HepG2 (cell line): ENCODE results near the gene LMBRD2. TPM values are rescaled to one million over a fixed set of nuclear protein-coding genes. Genes with fewer than 3 reads are reported as not detected.

Experiments used
- BCLAF1 ChIP-seq: fragments of 450-650 bp; IDR thresholded peaks from 2 replicates; pipeline ENCODE4 v1.6.1; 2017; ENCODE audit warnings: mild to moderate bottlenecking
- CTCF ChIP-seq: sonication (generic); formaldehyde crosslinking; IDR thresholded peaks from 2 replicates; pipeline ENCODE4 v1.5.0; 2020; ENCODE audit warnings: mild to moderate bottlenecking, missing genetic modification reagents, moderate library complexity
- FOXO4 ChIP-seq: sonication (generic); formaldehyde crosslinking; conservative IDR thresholded peaks from 2 replicates; pipeline ENCODE4 v1.8.1; 2023; ENCODE audit warnings: missing genetic modification reagents
- HOXA9 ChIP-seq: sonication (generic); formaldehyde crosslinking; IDR thresholded peaks from 2 replicates; pipeline ENCODE4 v1.8.1; 2022; ENCODE audit warnings: missing genetic modification reagents, mild to moderate bottlenecking, moderate library complexity, borderline replicate concordance
- KAT7 ChIP-seq: IDR thresholded peaks from 2 replicates; pipeline ENCODE4 v1.6.1; 2018; ENCODE audit warnings: borderline replicate concordance, missing compliant biosample characterization
- KLF12 ChIP-seq: sonication (generic); formaldehyde crosslinking; IDR thresholded peaks from 2 replicates; pipeline ENCODE4 v1.4.0; 2020; ENCODE audit warnings: missing genetic modification reagents, borderline replicate concordance
- MEF2D ChIP-seq: sonication (generic); formaldehyde crosslinking; IDR thresholded peaks from 2 replicates; pipeline ENCODE4 v1.5.1; 2020; ENCODE audit warnings: mild to moderate bottlenecking, missing genetic modification reagents
- NR0B2 ChIP-seq: sonication (generic); formaldehyde crosslinking; IDR thresholded peaks from 2 replicates; pipeline ENCODE4 v1.4.0; 2020; ENCODE audit warnings: mild to moderate bottlenecking, missing genetic modification reagents
- NR2C2 ChIP-seq: sonication (generic); formaldehyde crosslinking; IDR thresholded peaks from 2 replicates; pipeline ENCODE4 v1.4.0; 2020; ENCODE audit warnings: missing genetic modification reagents, mild to moderate bottlenecking, moderate library complexity, borderline replicate concordance
- PBX2 ChIP-seq: IDR thresholded peaks from 2 replicates; pipeline ENCODE4 v1.6.1; 2016; ENCODE audit warnings: control low read depth
- RNF219 ChIP-seq: sonication (generic); formaldehyde crosslinking; IDR thresholded peaks from 2 replicates; pipeline ENCODE4 v1.5.0; 2020; ENCODE audit warnings: mild to moderate bottlenecking, missing genetic modification reagents
- SRSF1 ChIP-seq: fragments of 200-400 bp; formaldehyde crosslinking; optimal IDR thresholded peaks from 2 replicates; pipeline ENCODE3; 2017; ENCODE audit warnings: mild to moderate bottlenecking, low read depth, low read length, moderate library complexity
- TCF7L2 ChIP-seq: IDR thresholded peaks from 2 replicates; pipeline ENCODE4 v1.6.1; 2011; ENCODE audit warnings: mild to moderate bottlenecking, low read depth, low read length, moderate library complexity
- ZFP82 ChIP-seq: sonication (generic); formaldehyde crosslinking; IDR thresholded peaks from 2 replicates; pipeline ENCODE4 v1.5.1; 2020; ENCODE audit warnings: mild to moderate bottlenecking, missing genetic modification reagents, borderline replicate concordance
- ZNF550 ChIP-seq: sonication (generic); formaldehyde crosslinking; IDR thresholded peaks from 2 replicates; pipeline ENCODE4 v1.4.0; 2020; ENCODE audit warnings: mild to moderate bottlenecking, missing genetic modification reagents, borderline replicate concordance
- ZNF737 ChIP-seq: sonication (generic); formaldehyde crosslinking; IDR thresholded peaks from 2 replicates; pipeline ENCODE4 v1.5.0; 2020; ENCODE audit warnings: missing genetic modification reagents, mild to moderate bottlenecking, borderline replicate concordance
- polyA plus RNA-seq, 8 experiments: library from polyadenylated mRNA; depleted of rRNA in 3 of 8; stranded (reverse) in 7 of 8; unstranded in 1 of 8; fragments of >200 nt; fragmentation: Illumina TruSeq in 4 of 8; extraction: Trizol in 4 of 8; gene quantifications; 2 replicates each; pipeline versions ENCODE4 v1.2.1 to v1.2.3, GENCODE V29; 2011 to 2016; ENCODE audit warnings: low read depth in 4 of 8, missing spikeins in 1 of 8, mixed read lengths in 1 of 8; ENCODE audit not compliant: insufficient read depth in 1 of 8
- total RNA-seq, 5 experiments: library from RNA; depleted of rRNA; stranded (reverse); fragments of >200 nt; fragmentation: Illumina TruSeq; extraction: Trizol; gene quantifications; 2 replicates each; pipeline ENCODE4 v1.2.3, GENCODE V29; 2016; ENCODE audit warnings: low read depth in 1 of 5

The LMBRD2 gene
- total and polyA plus RNA-seq, 2 of the 13 experiments (the other 11 are each of a cell fraction or from before 2014, with no cell fraction given), result 2.0 to 4.7 TPM

GRCh38 chr5:36138900-36139683, 12.6 kb downstream of the LMBRD2 start (continued):
- TF ChIP-seq KLF12 (CRISPR knock-in tag), result 0 out of 2 replicates have a peak, but pooled peaks have one; percentile 68
- TF ChIP-seq NR2C2 (CRISPR knock-in tag), result no peak
- TF ChIP-seq ZNF550 (CRISPR knock-in tag), result peak; percentile 76; the same call in 1 of the 2 replicates
- no peak for TF ChIP-seq FOXO4 (CRISPR knock-in tag)
- no peak for TF ChIP-seq RNF219 (CRISPR knock-in tag)
- TF ChIP-seq SRSF1, result peak; percentile 86
- TF ChIP-seq TCF7L2, result no peak
- TF ChIP-seq NR0B2 (CRISPR knock-in tag), result peak; percentile 15; the same call in 1 of the 2 replicates
- TF ChIP-seq BCLAF1, result no peak
- TF ChIP-seq PBX2 (CRISPR knock-in tag), result peak; percentile 34; the same call in 1 of the 2 replicates
- TF ChIP-seq HOXA9 (CRISPR knock-in tag), result no peak
- no peak for TF ChIP-seq ZFP82 (CRISPR knock-in tag)
- TF ChIP-seq MEF2D (CRISPR knock-in tag), result peak; percentile 38; the same call in 1 of the 2 replicates
- no peak for TF ChIP-seq CTCF (CRISPR knock-in tag)
- no peak for TF ChIP-seq ZNF737 (CRISPR knock-in tag)
- peak; percentile 74; the same call in 1 of the 2 replicates for TF ChIP-seq KAT7
